ENCODE results near the gene SLC5A4.

The SLC5A4 gene

DNA sequence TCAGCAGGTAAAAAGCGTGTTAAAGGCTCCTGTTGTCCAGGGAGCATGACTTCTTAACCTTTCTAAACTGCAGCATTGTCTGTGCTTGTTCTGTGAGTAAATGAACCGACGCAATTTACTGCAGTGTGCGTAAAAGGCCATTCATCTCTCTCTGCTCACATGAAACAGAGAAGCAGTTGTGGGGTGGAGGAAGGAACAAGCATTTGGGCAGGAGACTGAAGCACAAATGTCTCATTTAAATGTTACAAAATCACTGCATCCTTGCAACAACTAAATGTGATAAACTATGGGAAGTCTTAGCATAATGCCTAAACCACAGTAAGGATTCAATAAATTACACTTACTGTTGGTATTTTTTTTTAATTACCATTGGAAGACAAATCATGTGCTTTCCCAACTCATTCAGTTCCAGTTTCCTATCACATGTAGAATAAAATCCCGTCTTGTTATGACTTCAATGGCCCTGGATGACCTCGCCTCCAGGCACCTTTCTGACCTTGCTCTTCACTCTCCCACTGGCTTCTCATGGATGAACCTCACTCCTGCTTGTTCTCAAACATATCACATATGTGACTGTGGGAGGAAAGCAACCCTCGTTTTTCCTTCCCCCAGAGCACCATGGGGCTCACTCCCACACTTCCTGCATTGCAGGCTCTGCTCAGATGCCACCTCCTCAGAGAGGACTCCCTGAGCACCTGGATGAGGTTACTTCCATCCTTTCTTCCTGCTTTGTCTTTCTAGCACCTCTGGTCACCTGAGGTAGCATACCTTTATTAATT is 28.6 kb downstream of the SLC5A4 start:
- H3K4me3 ChIP-seq (ENCODE audit: low read depth, low read length), result no peak overlapping the region
- H3K27me3 ChIP-seq (ENCODE audit: control insufficient read depth, insufficient read depth, low read length), result no peaks in the 10 kb centered on the region
- H3K36me3 ChIP-seq (ENCODE audit: control insufficient read depth, insufficient read depth, low read length), result no peaks in the 10 kb centered on the region
- no peaks in the 10 kb centered on the region for H3K9me3 ChIP-seq (ENCODE audit: control insufficient read depth, insufficient read depth, low read length)
- H3K9ac ChIP-seq (ENCODE audit: low read depth, low read length), result no peak overlapping the region
- no peaks in the 10 kb centered on the region for H3K4me1 ChIP-seq (ENCODE audit: control insufficient read depth, insufficient read depth, low read length)

DNA sequence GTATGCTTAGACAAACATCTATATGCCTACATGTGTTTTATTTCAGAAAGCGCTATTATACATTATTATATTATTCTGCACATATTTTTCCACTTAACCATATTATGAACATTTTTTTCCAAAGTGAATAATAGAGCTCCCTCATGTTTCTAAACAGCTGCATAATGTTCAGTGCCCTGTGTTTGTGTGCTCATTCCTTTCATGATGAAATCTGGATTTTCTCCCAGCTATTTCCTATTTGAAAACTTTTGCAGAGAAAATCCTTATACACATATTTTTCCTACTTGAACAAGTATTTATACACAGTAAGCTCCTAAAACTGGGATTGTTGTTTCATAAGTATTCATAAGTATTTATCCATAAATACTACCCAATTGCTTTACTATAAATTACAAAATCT is 32.2 kb downstream of the SLC5A4 start:
- Histone ChIP-seq H3K27me3 (ENCODE audit: control insufficient read depth, insufficient read depth, low read length) (no peaks in the 10 kb centered on the region), H3K4me1 (ENCODE audit: control insufficient read depth, insufficient read depth, low read length) (no peaks in the 10 kb centered on the region), H3K4me3 (ENCODE audit: low read depth, low read length) (no peak overlapping the region), H3K9ac (ENCODE audit: low read depth, low read length) (no peak overlapping the region), H3K36me3 (ENCODE audit: control insufficient read depth, insufficient read depth, low read length) (no peaks in the 10 kb centered on the region), H3K9me3 (ENCODE audit: control insufficient read depth, insufficient read depth, low read length) (no peaks in the 10 kb centered on the region)

DNA sequence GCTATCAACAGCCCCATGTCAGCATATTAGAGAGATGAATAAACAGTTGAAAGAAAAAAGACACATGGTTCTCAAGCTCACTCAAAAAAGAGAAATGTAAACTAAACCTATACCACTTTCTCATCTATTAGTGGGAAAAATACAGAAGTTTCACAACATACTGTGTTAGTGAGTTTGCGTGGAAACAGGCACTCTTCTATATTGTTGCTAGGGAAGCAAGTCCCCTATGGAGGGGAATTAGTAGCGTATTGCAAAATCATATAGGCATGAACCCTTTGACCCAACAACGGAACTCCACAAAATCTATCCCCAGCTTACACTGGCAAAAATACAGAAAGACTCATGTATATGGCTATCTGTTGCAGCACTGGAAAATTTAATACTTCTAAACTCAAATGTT is 36.1 kb downstream of the SLC5A4 start:
- H3K9ac ChIP-seq (ENCODE audit: low read depth, low read length), result no peak overlapping the region
- no peaks in the 10 kb centered on the region for H3K4me1 ChIP-seq (ENCODE audit: control insufficient read depth, insufficient read depth, low read length)
- H3K4me3 ChIP-seq (ENCODE audit: low read depth, low read length), result no peak overlapping the region
- H3K27me3 ChIP-seq (ENCODE audit: control insufficient read depth, insufficient read depth, low read length), result no peaks in the 10 kb centered on the region
- H3K36me3 ChIP-seq (ENCODE audit: control insufficient read depth, insufficient read depth, low read length), result no peaks in the 10 kb centered on the region
- H3K9me3 ChIP-seq (ENCODE audit: control insufficient read depth, insufficient read depth, low read length), result no peaks in the 10 kb centered on the region

DNA sequence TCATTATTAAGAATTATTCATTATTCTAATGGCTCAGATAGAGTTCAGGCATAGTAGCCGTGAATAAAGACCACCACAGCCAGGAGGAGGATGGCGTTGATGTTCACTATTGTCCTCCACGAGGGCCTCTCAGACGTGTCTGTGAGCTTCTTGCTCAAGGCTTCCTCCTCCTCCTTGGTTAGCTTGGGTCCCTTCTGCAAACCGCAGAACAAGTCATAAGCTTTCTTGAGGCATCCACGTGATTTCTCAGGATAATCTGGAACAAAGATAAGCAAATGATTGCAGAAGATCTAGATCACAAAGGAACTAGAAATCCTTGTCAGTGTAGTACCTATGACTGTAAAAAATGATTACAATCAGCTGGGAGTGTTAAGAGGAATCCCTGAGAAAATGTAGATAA is 36.7 kb downstream of the SLC5A4 start:
- Histone ChIP-seq H3K9me3 (ENCODE audit: control insufficient read depth, insufficient read depth, low read length) (no peaks in the 10 kb centered on the region), H3K4me1 (ENCODE audit: control insufficient read depth, insufficient read depth, low read length) (no peaks in the 10 kb centered on the region)

DNA sequence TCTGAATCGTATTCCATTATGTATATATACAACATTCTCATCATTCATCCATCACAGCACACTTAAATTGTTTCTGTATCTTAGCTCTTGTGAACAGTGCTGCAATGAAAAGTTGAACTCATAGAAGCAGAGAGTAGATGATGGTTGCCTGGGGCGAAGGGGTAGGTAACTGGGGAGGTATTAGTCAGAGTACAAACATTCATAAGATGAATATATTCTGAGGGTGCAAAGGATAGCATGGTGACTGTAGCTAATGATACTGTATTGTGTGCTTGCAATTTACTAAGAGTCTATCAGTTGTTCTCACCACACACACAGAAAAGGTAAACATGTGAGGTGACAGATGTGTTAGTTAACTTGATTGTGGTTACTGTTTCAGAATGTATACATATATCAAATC is 37.7 kb downstream of the SLC5A4 start:
- Histone ChIP-seq H3K9ac (ENCODE audit: low read depth, low read length) (no peak overlapping the region), H3K9me3 (ENCODE audit: control insufficient read depth, insufficient read depth, low read length) (no peaks in the 10 kb centered on the region), H3K4me1 (ENCODE audit: control insufficient read depth, insufficient read depth, low read length) (no peaks in the 10 kb centered on the region), H3K27me3 (ENCODE audit: control insufficient read depth, insufficient read depth, low read length) (no peaks in the 10 kb centered on the region), H3K4me3 (ENCODE audit: low read depth, low read length) (no peak overlapping the region), H3K36me3 (ENCODE audit: control insufficient read depth, insufficient read depth, low read length) (no peaks in the 10 kb centered on the region)

More for the DNA sequence above, 36.7 kb downstream of the SLC5A4 start:
- Histone ChIP-seq H3K27me3 (ENCODE audit: control insufficient read depth, insufficient read depth, low read length) (no peaks in the 10 kb centered on the region), H3K4me3 (ENCODE audit: low read depth, low read length) (no peak overlapping the region), H3K9ac (ENCODE audit: low read depth, low read length) (no peak overlapping the region), H3K36me3 (ENCODE audit: control insufficient read depth, insufficient read depth, low read length) (no peaks in the 10 kb centered on the region)

DNA sequence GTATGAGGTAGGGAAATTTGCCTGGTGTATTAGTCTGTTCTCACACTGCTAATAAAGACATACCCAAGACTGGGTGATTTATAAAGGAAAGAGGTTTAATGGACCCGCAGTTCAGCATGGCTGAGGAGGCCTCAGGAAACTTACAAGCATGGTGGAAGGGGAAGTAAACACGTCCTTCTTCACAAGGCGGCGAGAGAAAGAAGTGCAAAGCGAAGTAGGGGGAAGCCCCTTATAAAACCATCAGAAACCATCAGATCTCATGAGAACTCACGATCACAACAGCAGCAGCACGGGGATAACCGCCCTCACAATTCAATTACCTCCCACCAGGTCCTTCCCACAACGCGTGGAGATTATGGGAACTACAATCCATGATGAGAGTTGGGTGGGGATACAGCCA is 38.2 kb downstream of the SLC5A4 start:
- Histone ChIP-seq H3K36me3 (ENCODE audit: control insufficient read depth, insufficient read depth, low read length) (no peaks in the 10 kb centered on the region), H3K4me1 (ENCODE audit: control insufficient read depth, insufficient read depth, low read length) (no peaks in the 10 kb centered on the region), H3K9me3 (ENCODE audit: control insufficient read depth, insufficient read depth, low read length) (no peaks in the 10 kb centered on the region), H3K9ac (ENCODE audit: low read depth, low read length) (no peak overlapping the region), H3K4me3 (ENCODE audit: low read depth, low read length) (no peak overlapping the region), H3K27me3 (ENCODE audit: control insufficient read depth, insufficient read depth, low read length) (no peaks in the 10 kb centered on the region)

DNA sequence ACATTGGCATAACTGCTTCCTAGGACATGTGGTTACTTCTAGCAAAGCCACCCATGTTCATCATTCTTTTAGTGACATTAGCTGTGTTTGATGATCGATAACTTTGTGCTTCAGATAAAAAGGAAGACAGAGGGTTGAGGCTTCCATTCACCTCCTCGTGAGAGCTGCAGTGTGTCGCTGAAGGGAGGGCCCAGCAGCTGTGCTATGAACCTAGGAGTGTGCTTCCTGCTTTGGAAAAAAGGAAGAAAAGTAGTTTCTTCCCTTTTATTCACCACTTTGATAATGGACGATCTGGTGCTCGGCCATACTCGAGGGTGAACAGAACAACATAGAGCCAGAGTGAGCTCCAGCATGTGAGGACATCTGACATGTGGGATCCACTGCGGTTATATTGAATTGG is 44.1 kb downstream of the SLC5A4 start:
- Histone ChIP-seq H3K27me3 (ENCODE audit: control insufficient read depth, insufficient read depth, low read length) (peaks cover 3% of the 10 kb centered on the region), H3K4me3 (ENCODE audit: low read depth, low read length) (no peak overlapping the region), H3K36me3 (ENCODE audit: control insufficient read depth, insufficient read depth, low read length) (no peaks in the 10 kb centered on the region), H3K9me3 (ENCODE audit: control insufficient read depth, insufficient read depth, low read length) (no peaks in the 10 kb centered on the region), H3K9ac (ENCODE audit: low read depth, low read length) (no peak overlapping the region), H3K4me1 (ENCODE audit: control insufficient read depth, insufficient read depth, low read length) (no peaks in the 10 kb centered on the region)

DNA sequence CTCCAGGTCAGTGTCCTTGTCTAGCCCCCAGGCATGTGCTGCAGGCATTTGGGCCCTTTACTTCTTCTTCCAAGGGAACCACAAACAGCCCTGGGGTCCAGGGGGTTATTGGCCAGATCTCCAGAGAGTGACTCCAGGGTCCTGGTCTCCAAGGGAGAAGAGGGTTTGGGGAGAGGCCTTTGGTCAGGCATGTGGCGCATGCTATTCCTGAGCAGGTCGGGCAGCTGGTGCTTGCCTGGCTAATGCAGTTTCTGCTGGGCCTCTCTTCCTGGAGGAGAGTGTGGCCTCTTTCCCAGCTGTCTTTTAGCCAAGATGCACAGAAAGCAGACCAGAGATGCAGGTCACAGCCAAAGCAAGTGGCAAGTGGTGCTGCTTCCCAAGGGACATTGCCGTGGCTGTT is 46.5 kb downstream of the SLC5A4 start:
- no peaks in the 10 kb centered on the region for H3K4me1 ChIP-seq (ENCODE audit: control insufficient read depth, insufficient read depth, low read length)

DNA sequence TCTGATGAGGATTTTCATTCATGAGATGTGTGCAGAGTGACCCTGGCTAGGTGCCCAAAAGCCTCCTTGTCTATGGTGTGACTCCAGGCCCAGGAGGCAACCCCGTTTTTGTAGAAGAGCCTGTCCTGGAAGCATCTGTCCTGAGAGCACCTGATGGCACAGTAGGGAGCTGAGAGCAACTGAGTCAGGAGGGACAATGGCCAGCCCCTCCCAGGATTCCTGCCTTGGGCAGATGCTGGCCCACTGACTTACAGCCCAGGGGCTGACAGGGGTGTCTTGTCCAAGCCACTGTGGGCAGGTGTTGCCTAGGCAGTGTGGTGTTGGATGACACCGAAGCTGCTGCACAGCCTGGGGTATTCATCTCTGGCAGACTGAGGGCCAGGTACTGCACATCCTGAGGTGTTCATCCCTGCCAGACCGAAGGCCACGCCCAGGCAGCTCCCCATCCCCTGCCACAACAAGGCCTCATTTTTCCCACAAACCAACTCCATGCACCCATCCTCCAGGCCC is 47.1 kb downstream of the SLC5A4 start:
- H3K27me3 ChIP-seq (ENCODE audit: control insufficient read depth, insufficient read depth, low read length), result peaks cover 23% of the 10 kb centered on the region
- H3K36me3 ChIP-seq (ENCODE audit: control insufficient read depth, insufficient read depth, low read length), result no peaks in the 10 kb centered on the region
- H3K4me3 ChIP-seq (ENCODE audit: low read depth, low read length), result no peak overlapping the region
- H3K4me1 ChIP-seq (ENCODE audit: control insufficient read depth, insufficient read depth, low read length), result no peaks in the 10 kb centered on the region
- H3K9me3 ChIP-seq (ENCODE audit: control insufficient read depth, insufficient read depth, low read length), result no peaks in the 10 kb centered on the region
- no peak overlapping the region for H3K9ac ChIP-seq (ENCODE audit: low read depth, low read length)

More for the DNA sequence above, 46.5 kb downstream of the SLC5A4 start:
- H3K9me3 ChIP-seq (ENCODE audit: control insufficient read depth, insufficient read depth, low read length), result no peaks in the 10 kb centered on the region
- H3K9ac ChIP-seq (ENCODE audit: low read depth, low read length), result no peak overlapping the region
- H3K4me3 ChIP-seq (ENCODE audit: low read depth, low read length), result no peak overlapping the region
- H3K27me3 ChIP-seq (ENCODE audit: control insufficient read depth, insufficient read depth, low read length), result peaks cover 16% of the 10 kb centered on the region
- no peaks in the 10 kb centered on the region for H3K36me3 ChIP-seq (ENCODE audit: control insufficient read depth, insufficient read depth, low read length)

DNA sequence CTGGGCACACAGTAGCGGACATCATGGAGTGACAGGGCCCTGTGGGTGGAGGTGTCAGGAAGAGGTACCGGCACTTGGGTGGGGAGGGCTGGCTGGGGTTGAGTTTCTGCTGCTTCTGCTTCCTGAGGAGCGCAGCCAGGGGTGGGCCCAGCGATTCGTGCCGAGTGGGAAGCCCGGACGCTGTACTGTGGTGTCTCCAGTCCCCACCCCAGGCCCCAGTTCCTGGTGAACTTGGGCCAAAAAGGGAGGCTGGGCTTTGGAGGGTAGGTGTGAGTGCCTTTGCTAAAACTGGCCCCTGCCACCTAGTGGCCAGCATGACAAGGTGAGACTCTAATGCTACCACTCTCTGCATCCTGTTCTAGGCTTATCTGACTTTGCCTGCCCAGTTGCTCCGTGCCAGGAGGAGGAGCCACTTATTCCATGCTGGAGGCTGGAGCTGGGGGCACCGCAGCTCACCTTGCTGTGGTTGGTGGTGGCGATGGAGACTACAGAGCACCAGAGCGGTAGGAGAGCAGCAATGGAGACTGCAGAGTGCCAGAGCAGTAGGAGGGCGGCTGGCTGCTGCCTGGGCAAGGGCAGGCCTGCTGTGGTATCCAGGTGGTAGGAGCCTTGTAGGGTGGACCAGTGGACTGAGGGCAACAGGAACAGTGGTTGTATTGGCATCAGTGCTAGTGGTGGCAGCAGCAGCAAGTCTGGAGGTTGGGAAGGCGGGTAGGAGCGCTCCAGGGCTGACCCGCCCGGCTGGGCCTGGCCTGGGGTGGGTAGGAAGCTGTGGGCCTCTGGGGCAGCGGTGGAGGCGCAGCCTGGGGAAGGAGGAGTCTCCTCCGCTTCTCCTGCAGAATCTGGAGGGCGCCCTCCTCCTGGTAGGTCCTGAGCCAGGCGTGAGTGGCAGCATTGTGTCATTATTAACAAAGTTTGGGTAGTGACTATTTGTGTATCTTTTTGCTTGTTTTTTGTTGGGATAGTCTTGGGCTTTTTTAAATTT is 48.1 kb downstream of the SLC5A4 start:
- no peak overlapping the region for H3K9ac ChIP-seq (ENCODE audit: low read depth, low read length)
- no peaks in the 10 kb centered on the region for H3K36me3 ChIP-seq (ENCODE audit: control insufficient read depth, insufficient read depth, low read length)
- H3K27me3 ChIP-seq (ENCODE audit: control insufficient read depth, insufficient read depth, low read length), result peaks cover 32% of the 10 kb centered on the region
- no peak overlapping the region for H3K4me3 ChIP-seq (ENCODE audit: low read depth, low read length)
- H3K4me1 ChIP-seq (ENCODE audit: control insufficient read depth, insufficient read depth, low read length), result no peaks in the 10 kb centered on the region
- no peaks in the 10 kb centered on the region for H3K9me3 ChIP-seq (ENCODE audit: control insufficient read depth, insufficient read depth, low read length)

DNA sequence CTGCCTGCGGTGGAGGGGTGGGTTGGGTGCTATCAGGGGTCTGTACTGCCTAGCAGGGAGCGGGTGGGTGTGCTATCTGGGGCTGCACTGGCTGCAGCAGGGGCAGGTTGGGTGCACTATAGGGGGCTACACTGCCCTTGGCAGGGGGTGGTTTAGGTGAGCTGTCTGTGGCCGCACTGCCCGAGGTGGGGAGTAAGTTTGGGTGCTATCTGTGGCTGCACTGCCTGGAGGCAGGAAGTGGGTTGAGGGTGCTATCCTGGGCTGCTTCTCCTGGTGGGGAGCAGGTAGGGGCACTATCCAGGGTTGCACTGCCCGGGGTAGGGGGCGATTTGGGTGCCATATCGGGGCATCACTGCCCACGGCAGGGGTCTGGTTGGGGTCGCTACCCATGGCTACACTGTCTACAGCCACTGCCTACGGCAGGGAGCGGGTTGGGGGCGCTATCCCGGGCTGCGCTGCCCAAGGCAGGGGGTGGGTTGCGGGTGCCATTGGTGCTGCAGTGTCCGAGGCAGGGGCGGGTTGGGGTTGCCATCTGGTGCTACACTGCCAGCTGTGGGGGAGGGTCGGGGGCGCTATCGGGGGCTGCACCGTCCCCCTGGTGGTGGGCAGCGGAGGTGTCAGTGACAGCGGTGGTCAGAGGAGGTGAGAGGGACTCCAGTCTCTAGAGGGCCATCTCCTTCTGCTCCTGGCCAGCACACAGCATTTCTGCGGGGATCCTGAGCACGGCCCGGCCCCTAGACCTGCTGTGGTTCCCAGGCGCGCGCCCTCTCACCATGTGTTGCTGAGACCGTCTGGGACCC is 49.0 kb downstream of the SLC5A4 start:
- no peaks in the 10 kb centered on the region for H3K9me3 ChIP-seq (ENCODE audit: control insufficient read depth, insufficient read depth, low read length)
- no peak overlapping the region for H3K9ac ChIP-seq (ENCODE audit: low read depth, low read length)
- no peak overlapping the region for H3K4me3 ChIP-seq (ENCODE audit: low read depth, low read length)
- H3K4me1 ChIP-seq (ENCODE audit: control insufficient read depth, insufficient read depth, low read length), result no peaks in the 10 kb centered on the region
- peaks cover 40% of the 10 kb centered on the region for H3K27me3 ChIP-seq (ENCODE audit: control insufficient read depth, insufficient read depth, low read length)
- H3K36me3 ChIP-seq (ENCODE audit: control insufficient read depth, insufficient read depth, low read length), result no peaks in the 10 kb centered on the region
